Mesothelial cell of epicardium (in vitro differentiated cells): ENCODE data around the gene DCAF5. TPM values are rescaled to one million over a fixed set of nuclear protein-coding genes. Genes with fewer than 3 reads are reported as not detected.
"Not testable (repeated sequence)": the region's sequence is repeated elsewhere in the genome, so short reads cannot be mapped to it uniquely, and the experiment has no call there.

ENCODE experiments used
- DNase-seq, 2 experiments: peaks; one replicate each; pipeline ENCODE4 v3.0.0; 2021; ENCODE audit warnings: low spot score in 2 of 2; ENCODE audit not compliant: unreplicated experiment in 2 of 2
- H3K27ac Mint-ChIP-seq: 2 replicates; pipeline ENCODE4 v1.8.0; 2021; ENCODE audit warnings: mixed read lengths
- H3K27me3 Mint-ChIP-seq: 2 replicates; pipeline ENCODE4 v1.8.0; 2021; ENCODE audit warnings: low read depth, mixed read lengths
- H3K36me3 Mint-ChIP-seq: 2 replicates; pipeline ENCODE4 v1.8.0; 2021; ENCODE audit warnings: mixed read lengths
- H3K4me1 Mint-ChIP-seq: 2 replicates; pipeline ENCODE4 v1.8.0; 2021; ENCODE audit warnings: mixed read lengths
- H3K4me3 Mint-ChIP-seq: 2 replicates; pipeline ENCODE4 v1.8.0; 2021; ENCODE audit warnings: mild to moderate bottlenecking, moderate library complexity, mixed read lengths
- H3K9me3 Mint-ChIP-seq: 2 replicates; pipeline ENCODE4 v1.8.0; 2021; ENCODE audit warnings: mixed read lengths
- CTCF ChIP-seq: fragments of 200-600 bp; sonication (generic); IDR thresholded peaks from one replicate; pipeline ENCODE4 v1.5.0; 2021; ENCODE audit warnings: antibody characterized with exemption; ENCODE audit not compliant: unreplicated experiment
- total RNA-seq: library from RNA; stranded (reverse); gene quantifications from 3 replicates; pipeline ENCODE4 v1.2.1, GENCODE V29; 2021

DCAF5 gene
- total RNA-seq, 1 donor from 2014 or later: 64.4 TPM

- TF ChIP-seq CTCF: no peak
- Mint-ChIP-seq H3K36me3 (peaks cover 33% of the 10 kb centered on the region), H3K4me3 (no peak overlapping the region), H3K27ac (peak overlapping the region; percentile 74), H3K4me1 (peaks cover 29% of the 10 kb centered on the region), H3K9me3 (no peaks in the 10 kb centered on the region), H3K27me3 (no peaks in the 10 kb centered on the region)
- no peak for DNase-seq
These were observed 71.6 kb downstream of the DCAF5 start for GRCh38 chr14:69081271-69081670.

GRCh38 chr14:69079747-69080146 is 73.2 kb downstream of the DCAF5 start:
- no peak for TF ChIP-seq CTCF
- peaks cover 32% of the 10 kb centered on the region for H3K36me3 Mint-ChIP-seq
- no peaks in the 10 kb centered on the region for H3K9me3 Mint-ChIP-seq
- H3K4me3 Mint-ChIP-seq: no peak overlapping the region
- H3K4me1 Mint-ChIP-seq: peaks cover 29% of the 10 kb centered on the region
- no peaks in the 10 kb centered on the region for H3K27me3 Mint-ChIP-seq
- DNase-seq: no peak
- H3K27ac Mint-ChIP-seq: peak overlapping the region; percentile 94

GRCh38 chr14:69079188-69079742 is 73.7 kb downstream of the DCAF5 start:
- H3K36me3 Mint-ChIP-seq: peaks cover 31% of the 10 kb centered on the region
- no peak for TF ChIP-seq CTCF
- H3K9me3 Mint-ChIP-seq: no peaks in the 10 kb centered on the region
- peaks cover 29% of the 10 kb centered on the region for H3K4me1 Mint-ChIP-seq
- H3K4me3 Mint-ChIP-seq: no peak overlapping the region
- no peak for DNase-seq
- no peaks in the 10 kb centered on the region for H3K27me3 Mint-ChIP-seq
- H3K27ac Mint-ChIP-seq: peak overlapping the region; percentile 94

GRCh38 chr14:69077841-69078240 is 75.1 kb downstream of the DCAF5 start:
- TF ChIP-seq CTCF: no peak
- H3K27me3 Mint-ChIP-seq: no peaks in the 10 kb centered on the region
- H3K4me3 Mint-ChIP-seq: no peak overlapping the region
- no peak for DNase-seq
- H3K36me3 Mint-ChIP-seq: peaks cover 33% of the 10 kb centered on the region
- peaks cover 29% of the 10 kb centered on the region for H3K4me1 Mint-ChIP-seq
- H3K9me3 Mint-ChIP-seq: no peaks in the 10 kb centered on the region
- H3K27ac Mint-ChIP-seq: peak overlapping the region; percentile 94

GRCh38 chr14:69077185-69077584 is 75.7 kb downstream of the DCAF5 start:
- DNase-seq, H3K27me3 Mint-ChIP-seq, H3K9me3 Mint-ChIP-seq, H3K4me3 Mint-ChIP-seq: not testable (repeated sequence)
- Mint-ChIP-seq H3K4me1 (peaks cover 29% of the 10 kb centered on the region), H3K27ac (peak overlapping the region; percentile 94), H3K36me3 (peaks cover 40% of the 10 kb centered on the region)

GRCh38 chr14:69076341-69076740 is 76.6 kb downstream of the DCAF5 start:
- Mint-ChIP-seq H3K27me3 (no peaks in the 10 kb centered on the region), H3K9me3 (no peaks in the 10 kb centered on the region), H3K36me3 (peaks cover 39% of the 10 kb centered on the region), H3K27ac (no peak overlapping the region), H3K4me3 (no peak overlapping the region), H3K4me1 (peaks cover 29% of the 10 kb centered on the region)
- no peak for DNase-seq
- TF ChIP-seq CTCF: no peak
